ENCODE results near the gene TANGO2.

DNA sequence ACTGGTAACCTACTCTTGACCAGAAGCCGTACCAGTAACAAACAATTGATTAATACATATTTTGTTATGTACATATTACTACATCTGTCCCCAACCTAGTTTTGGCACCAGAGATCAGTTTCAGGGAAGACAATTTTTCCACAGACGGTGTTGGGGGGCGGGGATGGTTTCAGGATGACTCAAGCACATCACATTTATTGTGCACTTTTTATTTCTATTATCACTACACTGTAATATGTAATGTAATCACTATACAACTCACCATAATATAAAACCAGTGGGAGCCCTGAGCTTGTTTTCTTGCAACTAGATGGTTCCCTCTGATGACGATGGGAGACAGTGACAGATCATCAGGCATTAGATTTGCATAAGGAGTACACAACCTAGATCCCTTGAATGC lies 74.6 kb downstream of the TANGO2 start:
- no peak for TF ChIP-seq POLR2A (IDR thresholded peaks at IDR 0.05)
- TF ChIP-seq, protein P1, sequence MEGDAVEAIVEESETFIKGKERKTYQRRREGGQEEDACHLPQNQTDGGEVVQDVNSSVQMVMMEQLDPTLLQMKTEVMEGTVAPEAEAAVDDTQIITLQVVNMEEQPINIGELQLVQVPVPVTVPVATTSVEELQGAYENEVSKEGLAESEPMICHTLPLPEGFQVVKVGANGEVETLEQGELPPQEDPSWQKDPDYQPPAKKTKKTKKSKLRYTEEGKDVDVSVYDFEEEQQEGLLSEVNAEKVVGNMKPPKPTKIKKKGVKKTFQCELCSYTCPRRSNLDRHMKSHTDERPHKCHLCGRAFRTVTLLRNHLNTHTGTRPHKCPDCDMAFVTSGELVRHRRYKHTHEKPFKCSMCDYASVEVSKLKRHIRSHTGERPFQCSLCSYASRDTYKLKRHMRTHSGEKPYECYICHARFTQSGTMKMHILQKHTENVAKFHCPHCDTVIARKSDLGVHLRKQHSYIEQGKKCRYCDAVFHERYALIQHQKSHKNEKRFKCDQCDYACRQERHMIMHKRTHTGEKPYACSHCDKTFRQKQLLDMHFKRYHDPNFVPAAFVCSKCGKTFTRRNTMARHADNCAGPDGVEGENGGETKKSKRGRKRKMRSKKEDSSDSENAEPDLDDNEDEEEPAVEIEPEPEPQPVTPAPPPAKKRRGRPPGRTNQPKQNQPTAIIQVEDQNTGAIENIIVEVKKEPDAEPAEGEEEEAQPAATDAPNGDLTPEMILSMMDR (IDR thresholded peaks at IDR 0.05), result no peak
